Loucy (cell line): ENCODE results near the gene PHF20.

Source experiments
- H2AFZ ChIP-seq: fragments of 200-600 bp; sonication (generic); 2 replicates; pipeline ENCODE4 v1.6.0; 2016; ENCODE audit warnings: antibody characterized with exemption, mild to moderate bottlenecking, low read length, moderate library complexity
- H3F3A ChIP-seq: fragments of 200-600 bp; 2 replicates; pipeline ENCODE4 v1.6.0; 2016; ENCODE audit warnings: antibody characterized with exemption, low read depth, mild to moderate bottlenecking
- H3K27me3 ChIP-seq: fragments of 200-600 bp; sonication (generic); 2 replicates; pipeline ENCODE4 v1.6.1; 2014; ENCODE audit warnings: low read length, mild to moderate bottlenecking; ENCODE audit not compliant: insufficient read depth, poor library complexity, severe bottlenecking
- H3K36me3 ChIP-seq: fragments of 200-600 bp; sonication (generic); 2 replicates; pipeline ENCODE4 v1.6.1; 2016; ENCODE audit warnings: low read length; ENCODE audit not compliant: insufficient read depth
- H3K4me1 ChIP-seq: fragments of 200-600 bp; sonication (generic); 2 replicates; pipeline ENCODE4 v1.5.1; 2014; ENCODE audit warnings: low read length, mild to moderate bottlenecking; ENCODE audit not compliant: insufficient read depth, poor library complexity, severe bottlenecking
- H3K4me2 ChIP-seq: fragments of 200-600 bp; sonication (generic); 2 replicates; pipeline ENCODE4 v1.6.0; 2014; ENCODE audit warnings: antibody characterized with exemption, low read length, low read depth, mild to moderate bottlenecking; ENCODE audit not compliant: poor library complexity, severe bottlenecking
- H3K4me3 ChIP-seq: fragments of 200-600 bp; sonication (generic); 2 replicates; pipeline ENCODE4 v1.5.1; 2014; ENCODE audit warnings: low read length, mild to moderate bottlenecking, mixed read lengths; ENCODE audit not compliant: poor library complexity, severe bottlenecking
- H3K79me2 ChIP-seq: fragments of 200-600 bp; sonication (generic); 2 replicates; pipeline ENCODE4 v1.6.1; 2014; ENCODE audit warnings: low read length; ENCODE audit not compliant: insufficient read depth
- H3K9ac ChIP-seq: fragments of 200-600 bp; sonication (generic); 2 replicates; pipeline ENCODE4 v1.6.0; 2014; ENCODE audit warnings: mild to moderate bottlenecking, low read depth, low read length, moderate library complexity; ENCODE audit not compliant: poor library complexity, severe bottlenecking
- H3K9me2 ChIP-seq: fragments of 200-600 bp; sonication (generic); replicated peaks from 2 replicates; pipeline ENCODE4 v1.6.1; 2016; ENCODE audit warnings: low read depth, low read length, mixed read lengths
- H3K9me3 ChIP-seq: fragments of 200-600 bp; sonication (generic); 2 replicates; pipeline ENCODE4 v1.6.1; 2014; ENCODE audit warnings: mild to moderate bottlenecking, antibody characterized with exemption, low read length, low read depth; ENCODE audit not compliant: insufficient read depth
- H4K20me1 ChIP-seq: fragments of 200-600 bp; sonication (generic); 2 replicates; pipeline ENCODE4 v1.6.0; 2014; ENCODE audit warnings: antibody characterized with exemption, low read length, mild to moderate bottlenecking; ENCODE audit not compliant: insufficient read depth, poor library complexity, severe bottlenecking
- EZH2phosphoT487 ChIP-seq: fragments of 200-600 bp; IDR thresholded peaks from 2 replicates; pipeline ENCODE4 v1.6.1; 2018; ENCODE audit warnings: antibody characterized with exemption, mild to moderate bottlenecking, moderate library complexity, borderline replicate concordance
- TF ChIP-seq, protein P1 (sequence below): fragments of 200-600 bp; sonication (generic); conservative IDR thresholded peaks from 2 replicates; pipeline ENCODE4 v1.5.1; 2014; ENCODE audit warnings: mild to moderate bottlenecking, antibody characterized with exemption, low read length

Gene PHF20

DNA sequence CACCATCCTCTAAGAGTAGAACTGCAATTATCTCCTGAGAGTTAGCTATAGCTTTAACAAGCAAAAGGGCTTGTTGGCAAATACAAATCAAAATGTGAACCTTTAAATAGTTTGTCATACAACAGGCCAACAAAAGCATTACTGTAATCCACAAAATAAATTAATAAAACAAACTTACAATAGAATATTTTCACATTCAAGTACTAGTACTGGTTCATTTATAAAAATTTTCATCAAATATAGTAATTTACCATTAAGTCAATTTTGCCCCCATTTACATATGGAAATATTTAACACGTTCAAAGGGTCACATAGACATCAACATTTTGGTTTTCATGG is 39.2 kb upstream of the PHF20 start:
- H3K4me2 ChIP-seq = peak overlapping the region; percentile 76
- peak overlapping the region; percentile 96 for H3K4me3 ChIP-seq
- H3K9me3 ChIP-seq = no peaks in the 10 kb centered on the region
- H3K4me1 ChIP-seq = peaks cover 56% of the 10 kb centered on the region
- TF ChIP-seq, protein P1, sequence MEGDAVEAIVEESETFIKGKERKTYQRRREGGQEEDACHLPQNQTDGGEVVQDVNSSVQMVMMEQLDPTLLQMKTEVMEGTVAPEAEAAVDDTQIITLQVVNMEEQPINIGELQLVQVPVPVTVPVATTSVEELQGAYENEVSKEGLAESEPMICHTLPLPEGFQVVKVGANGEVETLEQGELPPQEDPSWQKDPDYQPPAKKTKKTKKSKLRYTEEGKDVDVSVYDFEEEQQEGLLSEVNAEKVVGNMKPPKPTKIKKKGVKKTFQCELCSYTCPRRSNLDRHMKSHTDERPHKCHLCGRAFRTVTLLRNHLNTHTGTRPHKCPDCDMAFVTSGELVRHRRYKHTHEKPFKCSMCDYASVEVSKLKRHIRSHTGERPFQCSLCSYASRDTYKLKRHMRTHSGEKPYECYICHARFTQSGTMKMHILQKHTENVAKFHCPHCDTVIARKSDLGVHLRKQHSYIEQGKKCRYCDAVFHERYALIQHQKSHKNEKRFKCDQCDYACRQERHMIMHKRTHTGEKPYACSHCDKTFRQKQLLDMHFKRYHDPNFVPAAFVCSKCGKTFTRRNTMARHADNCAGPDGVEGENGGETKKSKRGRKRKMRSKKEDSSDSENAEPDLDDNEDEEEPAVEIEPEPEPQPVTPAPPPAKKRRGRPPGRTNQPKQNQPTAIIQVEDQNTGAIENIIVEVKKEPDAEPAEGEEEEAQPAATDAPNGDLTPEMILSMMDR = no peak
- no peak for TF ChIP-seq EZH2phosphoT487
- no peak overlapping the region for H2AFZ ChIP-seq
- H3K9ac ChIP-seq = no peak overlapping the region
- H3K9me2 ChIP-seq = no peaks in the 10 kb centered on the region
- H4K20me1 ChIP-seq = peaks cover 89% of the 10 kb centered on the region
- no peaks in the 10 kb centered on the region for H3F3A ChIP-seq
- H3K27me3 ChIP-seq = no peaks in the 10 kb centered on the region
- H3K36me3 ChIP-seq = peaks cover 100% of the 10 kb centered on the region
- H3K79me2 ChIP-seq = peaks cover 97% of the 10 kb centered on the region

DNA sequence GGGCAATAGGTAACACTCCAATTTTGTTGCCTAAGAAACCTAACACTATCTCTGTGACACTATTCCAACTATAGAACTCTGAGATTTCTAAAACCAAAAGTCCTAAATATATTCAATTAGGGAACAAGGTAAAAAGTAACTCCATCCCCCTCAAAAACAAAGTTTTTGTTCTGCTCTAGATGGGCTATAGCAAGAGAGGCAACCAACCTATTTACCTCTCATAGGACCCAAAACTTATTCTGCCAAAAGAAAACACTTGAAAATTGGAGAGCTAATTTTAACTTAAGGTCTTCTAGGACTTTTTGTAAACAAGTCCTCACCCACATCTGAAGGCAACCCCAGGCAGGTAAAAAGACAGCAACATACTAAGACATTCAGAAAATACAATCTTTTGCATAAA is 37.4 kb upstream of the PHF20 start:
- Histone ChIP-seq H3K4me3 (peak overlapping the region; percentile 96), H3K4me1 (peaks cover 71% of the 10 kb centered on the region), H3K79me2 (peaks cover 100% of the 10 kb centered on the region), H3K36me3 (peaks cover 100% of the 10 kb centered on the region), H3F3A (no peaks in the 10 kb centered on the region), H3K9me2 (no peaks in the 10 kb centered on the region), H3K27me3 (no peaks in the 10 kb centered on the region), H3K9me3 (no peaks in the 10 kb centered on the region), H2AFZ (no peak overlapping the region), H3K9ac (peak overlapping the region; percentile 41), H4K20me1 (peaks cover 91% of the 10 kb centered on the region), H3K4me2 (peak overlapping the region; percentile 76)
- no peak for TF ChIP-seq EZH2phosphoT487
- TF ChIP-seq, protein P1 = no peak

DNA sequence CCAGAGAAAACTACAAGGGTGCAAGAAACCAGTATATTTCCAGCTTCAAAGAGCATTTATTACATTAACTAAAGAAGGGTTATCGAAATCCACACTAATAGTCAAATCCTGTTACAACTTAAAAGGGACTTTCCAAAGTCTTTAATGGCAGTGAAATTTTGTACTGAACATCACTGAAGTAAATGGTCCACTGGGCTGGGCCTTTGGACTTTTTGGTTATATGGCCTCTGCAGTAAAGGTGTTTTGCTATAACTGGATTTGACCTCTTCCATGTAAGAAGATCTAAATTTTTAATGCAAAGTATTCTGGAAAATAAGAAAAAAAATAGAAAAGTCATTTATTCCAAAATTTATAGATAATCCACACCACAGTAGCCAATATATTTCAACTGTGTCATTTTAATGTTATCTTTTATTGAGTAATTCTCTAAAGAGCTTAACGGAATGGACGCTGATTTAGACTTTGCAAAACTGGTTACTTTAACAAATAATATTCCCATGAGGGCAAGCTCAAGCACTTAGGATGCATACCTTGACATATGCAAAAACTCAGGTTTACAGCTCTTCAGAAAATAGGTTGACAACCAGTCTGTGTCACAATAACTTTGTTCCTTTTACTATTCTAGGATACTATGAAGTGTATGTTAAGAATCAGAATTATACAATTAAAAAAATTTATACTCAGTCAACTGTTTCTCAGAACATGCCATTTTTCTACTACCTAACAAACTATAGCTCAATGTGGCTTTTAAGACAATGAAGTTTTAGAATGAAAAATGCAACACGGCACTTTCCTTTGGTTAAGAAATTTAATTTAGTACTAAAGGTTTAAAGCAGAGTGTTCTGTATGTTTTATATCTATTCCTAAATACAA is 36.8 kb upstream of the PHF20 start:
- Histone ChIP-seq H3K4me1 (peaks cover 77% of the 10 kb centered on the region), H3K79me2 (peaks cover 100% of the 10 kb centered on the region), H3K9me3 (no peaks in the 10 kb centered on the region), H2AFZ (no peak overlapping the region), H3K4me3 (peak overlapping the region; percentile 96), H3K4me2 (peak overlapping the region; percentile 76), H3K27me3 (no peaks in the 10 kb centered on the region), H3K36me3 (peaks cover 100% of the 10 kb centered on the region), H3K9me2 (no peaks in the 10 kb centered on the region), H3K9ac (peak overlapping the region; percentile 41), H3F3A (no peaks in the 10 kb centered on the region), H4K20me1 (peaks cover 91% of the 10 kb centered on the region)
- no peak for TF ChIP-seq EZH2phosphoT487
- TF ChIP-seq, protein P1 = no peak
